Karpas-422 (cell line): ENCODE results near the gene MDC1. TPM values are rescaled to one million over a fixed set of nuclear protein-coding genes. Genes with fewer than 3 reads are reported as not detected.
"Not testable (repeated sequence)": the region's sequence is repeated elsewhere in the genome, so short reads cannot be mapped to it uniquely, and the experiment has no call there.

Source experiments
- DNase-seq: peaks from one replicate; pipeline ENCODE4 v3.0.0-alpha.2; 2015
- H2AFZ ChIP-seq: fragments of 200-600 bp; sonication (generic); 2 replicates; pipeline ENCODE4 v1.6.1; 2014; ENCODE audit warnings: antibody characterized with exemption, low read length, mixed read lengths
- H3K27ac ChIP-seq: fragments of 200-600 bp; sonication (generic); 2 replicates; pipeline ENCODE4 v1.5.1; 2014; ENCODE audit warnings: mild to moderate bottlenecking, low read length, moderate library complexity
- H3K27me3 ChIP-seq: fragments of 200-600 bp; sonication (generic); 2 replicates; pipeline ENCODE4 v1.6.1; 2014; ENCODE audit warnings: low read length, mixed read lengths
- H3K36me3 ChIP-seq: fragments of 200-600 bp; sonication (generic); 2 replicates; pipeline ENCODE4 v1.6.1; 2014; ENCODE audit warnings: low read length, mixed read lengths; ENCODE audit not compliant: insufficient read depth
- H3K4me1 ChIP-seq: fragments of 200-600 bp; sonication (generic); 2 replicates; pipeline ENCODE4 v1.6.1; 2014; ENCODE audit warnings: mild to moderate bottlenecking, low read length, mixed read lengths
- H3K4me2 ChIP-seq: fragments of 200-600 bp; sonication (generic); 2 replicates; pipeline ENCODE4 v1.6.1; 2014; ENCODE audit warnings: low read length, low read depth, mild to moderate bottlenecking; ENCODE audit not compliant: poor library complexity, severe bottlenecking
- H3K4me3 ChIP-seq: fragments of 200-600 bp; sonication (generic); 2 replicates; pipeline ENCODE4 v1.5.1; 2014; ENCODE audit warnings: mild to moderate bottlenecking, antibody characterized with exemption, low read length, mixed read lengths
- H3K79me2 ChIP-seq: fragments of 200-600 bp; sonication (generic); 2 replicates; pipeline ENCODE4 v1.6.1; 2014; ENCODE audit warnings: mild to moderate bottlenecking, low read length, mixed read lengths
- H3K9ac ChIP-seq: fragments of 200-600 bp; sonication (generic); 2 replicates; pipeline ENCODE4 v1.6.0; 2014; ENCODE audit warnings: low read length
- H3K9me2 ChIP-seq: fragments of 200-600 bp; sonication (generic), shearing (Covaris generic); replicated peaks from 2 replicates; pipeline ENCODE4 v1.6.0; 2014; ENCODE audit warnings: mild to moderate bottlenecking, low read length, moderate library complexity; ENCODE audit not compliant: insufficient read depth
- H3K9me3 ChIP-seq: fragments of 300-700, 200-600 bp; sonication (generic); 2 replicates; pipeline ENCODE4 v1.6.1; 2014; ENCODE audit warnings: low read length, mixed read lengths
- H4K20me1 ChIP-seq: fragments of 200-600 bp; sonication (generic); 2 replicates; pipeline ENCODE4 v1.6.1; 2014; ENCODE audit warnings: mild to moderate bottlenecking, antibody characterized with exemption, low read length, low read depth; ENCODE audit not compliant: insufficient read depth
- total RNA-seq: library from RNA; depleted of rRNA; stranded (reverse); fragments of >200 nt; shearing (Covaris generic); gene quantifications from 2 replicates; pipeline ENCODE4 v1.2.3, GENCODE V29; 2014; ENCODE audit warnings: low replicate concordance

Gene MDC1
- total RNA-seq, 1 experiment from 2014 or later, result 11.0 TPM

DNA sequence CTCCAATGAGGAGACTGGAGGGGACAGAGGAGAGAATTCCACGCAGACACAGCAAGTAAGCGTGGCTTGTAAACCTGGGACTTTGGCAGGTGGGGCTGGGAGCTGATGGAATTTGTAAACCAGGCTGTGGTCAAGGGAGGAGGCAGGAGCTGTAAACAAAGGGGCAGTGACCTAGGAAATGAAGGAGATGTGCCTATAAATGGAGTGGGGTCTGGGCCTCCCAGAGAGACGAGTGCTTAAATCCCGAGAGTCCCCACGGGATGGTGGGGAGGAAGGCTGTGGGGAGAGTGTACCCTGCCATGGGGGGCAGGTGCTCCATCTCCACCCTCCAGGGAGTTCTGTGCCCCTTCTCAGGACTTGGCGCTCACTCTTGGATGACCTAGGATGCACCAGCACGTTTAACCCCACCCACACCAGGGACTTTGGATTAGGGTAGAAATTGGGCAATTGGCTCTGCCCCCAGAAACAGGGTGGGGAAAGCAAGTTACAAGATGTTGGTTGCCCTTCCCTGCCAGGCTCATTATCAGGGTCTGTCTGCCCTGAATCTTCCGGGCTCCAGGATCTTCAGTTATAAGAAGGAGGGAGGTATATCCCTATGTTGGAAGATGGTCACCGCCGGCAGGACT lies 40.3 kb downstream of the MDC1 start:
- Histone ChIP-seq H3K79me2 (peaks cover 35% of the 10 kb centered on the region), H3K9ac (no peak overlapping the region), H2AFZ (no peak overlapping the region), H4K20me1 (peaks cover 5% of the 10 kb centered on the region; the same call in 1 of the 2 replicates), H3K4me1 (peaks cover 39% of the 10 kb centered on the region), H3K4me2 (no peak overlapping the region), H3K4me3 (no peak overlapping the region), H3K27ac (no peak overlapping the region), H3K9me3 (no peaks in the 10 kb centered on the region), H3K36me3 (peaks cover 21% of the 10 kb centered on the region), H3K27me3 (no peaks in the 10 kb centered on the region), H3K9me2 (no peaks in the 10 kb centered on the region)
- DNase-seq, result no peak

GRCh38 chr6:30672445-30673253 lies 44.4 kb downstream of the MDC1 start, which contains the start of gene DHX16:
DHX16 (minus strand) TSS chr6:30673006; CDS start chr6:30672841, 165 bp downstream.
- H3K4me1 ChIP-seq, result peaks cover 16% of the 10 kb centered on the region
- H4K20me1 ChIP-seq, result peaks cover 5% of the 10 kb centered on the region; the same call in 1 of the 2 replicates
- H3K36me3 ChIP-seq, result peaks cover 17% of the 10 kb centered on the region
- peak; percentile 98 for DNase-seq
- H3K9me3 ChIP-seq, result no peaks in the 10 kb centered on the region
- H3K9ac ChIP-seq, result peak within 1 kb of the TSS; percentile 94
- no peaks in the 10 kb centered on the region for H3K9me2 ChIP-seq
- peak within 1 kb of the TSS; percentile 77 for H2AFZ ChIP-seq
- peak within 1 kb of the TSS; percentile 99 for H3K4me3 ChIP-seq
- H3K4me2 ChIP-seq, result peak within 1 kb of the TSS; percentile 81
- no peaks in the 10 kb centered on the region for H3K27me3 ChIP-seq
- peaks cover 24% of the 10 kb centered on the region for H3K79me2 ChIP-seq
- peak within 1 kb of the TSS; percentile 24 for H3K27ac ChIP-seq

- Histone ChIP-seq H4K20me1 (peaks cover 5% of the 10 kb centered on the region; the same call in 1 of the 2 replicates), H3K4me3 (no peak overlapping the region), H3K4me2 (peak overlapping the region; percentile 81), H2AFZ (no peak overlapping the region), H3K79me2 (peaks cover 24% of the 10 kb centered on the region), H3K9ac (0 out of 2 replicates have a peak overlapping the region, but pooled peaks have one; percentile 94), H3K36me3 (peaks cover 7% of the 10 kb centered on the region; the same call in 1 of the 2 replicates), H3K27me3 (no peaks in the 10 kb centered on the region), H3K9me2 (no peaks in the 10 kb centered on the region), H3K27ac (no peak overlapping the region), H3K4me1 (peaks cover 16% of the 10 kb centered on the region), H3K9me3 (no peaks in the 10 kb centered on the region)
- DNase-seq, result no peak
Measured at GRCh38 chr6:30670760-30671527, 46.1 kb downstream of the MDC1 start.

DNA sequence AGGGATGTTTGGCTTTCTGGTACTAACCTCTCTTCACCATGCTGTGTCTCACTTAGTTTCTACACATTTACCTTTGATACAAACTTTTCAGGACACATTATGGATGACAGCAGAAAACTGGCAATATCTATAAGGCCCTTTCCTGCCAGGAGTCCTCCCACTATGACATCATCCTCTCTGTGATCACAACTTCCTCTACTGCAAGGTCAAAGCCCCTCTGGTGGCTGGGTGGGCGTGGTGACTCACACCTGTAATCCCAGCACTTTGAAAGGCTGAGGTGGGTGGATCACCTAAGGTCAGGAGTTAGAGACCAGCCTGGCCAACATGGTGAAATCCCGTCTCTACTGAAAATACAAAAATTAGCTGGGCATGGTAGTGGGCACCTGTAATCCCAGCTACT lies 50.8 kb downstream of the MDC1 start:
- not testable (repeated sequence) for DNase-seq, H3K9me3 ChIP-seq, H4K20me1 ChIP-seq, H3K27ac ChIP-seq, H3K79me2 ChIP-seq, H3K4me3 ChIP-seq, H2AFZ ChIP-seq, H3K9ac ChIP-seq, H3K4me1 ChIP-seq, H3K27me3 ChIP-seq, H3K4me2 ChIP-seq, H3K9me2 ChIP-seq
- peaks cover 23% of the 10 kb centered on the region; the same call in 1 of the 2 replicates for H3K36me3 ChIP-seq

DNA sequence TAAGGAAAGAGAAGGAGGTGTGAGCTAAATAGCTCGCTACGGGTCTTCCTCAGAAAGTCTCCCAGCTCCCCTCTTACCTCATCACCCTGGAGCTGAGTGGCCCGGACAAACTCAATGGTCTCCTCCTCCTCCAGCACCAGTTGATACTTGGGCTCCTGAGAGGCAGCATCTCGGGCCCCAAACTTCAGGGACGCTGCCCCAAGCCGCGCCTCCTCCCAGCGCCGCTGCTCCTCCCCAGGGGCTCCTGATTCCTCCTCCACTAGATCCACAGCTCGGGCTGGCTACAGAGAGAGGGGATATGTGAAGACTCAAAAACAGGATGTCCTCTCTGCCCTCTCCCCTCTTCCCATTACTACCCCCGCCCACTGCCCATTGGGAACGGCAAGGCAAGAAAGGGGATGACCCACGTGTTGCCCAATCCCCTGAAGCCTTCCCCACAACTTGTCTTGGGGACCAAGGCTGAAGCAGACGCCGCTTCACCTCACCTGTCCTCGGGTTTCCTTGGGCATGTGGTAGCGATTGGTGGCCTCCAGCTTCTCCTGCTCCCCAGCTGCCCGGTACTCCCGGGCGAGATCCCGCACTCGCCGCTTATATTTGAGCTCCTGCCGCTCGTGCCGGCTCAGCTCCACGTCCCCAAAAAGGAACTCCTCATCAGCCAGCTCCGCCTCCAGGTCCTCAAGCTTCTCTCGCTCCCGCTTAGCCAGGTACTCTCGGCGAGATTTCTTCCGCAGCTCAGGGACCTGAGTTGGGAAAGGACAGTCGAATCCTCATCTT lies 51.9 kb downstream of the MDC1 start:
- DNase-seq, result no peak
- H3K4me2 ChIP-seq, result no peak overlapping the region
- peaks cover 24% of the 10 kb centered on the region; the same call in 1 of the 2 replicates for H3K36me3 ChIP-seq
- no peaks in the 10 kb centered on the region for H3K4me1 ChIP-seq
- no peaks in the 10 kb centered on the region for H3K27me3 ChIP-seq
- no peak overlapping the region for H3K9ac ChIP-seq
- no peak overlapping the region for H3K27ac ChIP-seq
- H3K9me2 ChIP-seq, result no peaks in the 10 kb centered on the region
- H3K9me3 ChIP-seq, result no peaks in the 10 kb centered on the region
- no peaks in the 10 kb centered on the region for H4K20me1 ChIP-seq
- H2AFZ ChIP-seq, result no peak overlapping the region
- H3K4me3 ChIP-seq, result no peak overlapping the region
- no peaks in the 10 kb centered on the region; the same call in 1 of the 2 replicates for H3K79me2 ChIP-seq

DNA sequence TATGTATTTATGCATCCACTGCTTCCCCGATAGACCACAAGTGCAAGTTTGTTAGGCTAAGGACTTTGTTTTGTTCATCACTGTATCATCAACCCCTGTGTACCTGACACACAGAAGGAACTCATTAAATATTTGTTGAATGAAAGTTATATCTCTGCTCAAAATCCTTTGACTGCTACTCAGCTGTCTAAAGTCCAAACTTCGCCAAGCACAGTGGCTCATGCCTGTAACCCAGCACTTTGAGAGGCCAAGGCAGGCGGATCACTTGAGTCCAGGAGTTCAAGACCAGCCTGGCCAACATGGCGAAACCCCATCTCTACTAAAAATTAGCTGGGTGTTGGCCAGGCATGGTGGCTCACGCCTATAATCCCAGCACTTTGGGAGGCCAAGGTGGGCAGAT lies 59.2 kb downstream of the MDC1 start:
- DNase-seq, H3K27ac ChIP-seq, H3K9me2 ChIP-seq, H4K20me1 ChIP-seq, H3K4me2 ChIP-seq, H3K9ac ChIP-seq, H3K79me2 ChIP-seq, H3K27me3 ChIP-seq, H2AFZ ChIP-seq, H3K4me1 ChIP-seq, H3K9me3 ChIP-seq, H3K4me3 ChIP-seq: not testable (repeated sequence)
- H3K36me3 ChIP-seq, result peaks cover 36% of the 10 kb centered on the region

GRCh38 chr6:30657454-30657853 lies 59.6 kb downstream of the MDC1 start:
- H3K9me3 ChIP-seq, result no peaks in the 10 kb centered on the region
- H3K79me2 ChIP-seq, result no peaks in the 10 kb centered on the region
- no peak overlapping the region for H3K27ac ChIP-seq
- no peaks in the 10 kb centered on the region for H4K20me1 ChIP-seq
- H3K9me2 ChIP-seq, result no peaks in the 10 kb centered on the region
- no peak overlapping the region for H3K4me3 ChIP-seq
- peaks cover 34% of the 10 kb centered on the region for H3K36me3 ChIP-seq
- no peaks in the 10 kb centered on the region for H3K4me1 ChIP-seq
- no peak overlapping the region for H3K9ac ChIP-seq
- no peak overlapping the region for H2AFZ ChIP-seq
- H3K4me2 ChIP-seq, result no peak overlapping the region
- no peaks in the 10 kb centered on the region for H3K27me3 ChIP-seq
- DNase-seq, result no peak
